Measurements from ENCODE around the gene YTHDF1. TPM values are rescaled to one million over a fixed set of nuclear protein-coding genes. Genes with fewer than 3 reads are reported as not detected.

The YTHDF1 gene
- total RNA-seq, 2 donors from 2014 or later, result 15.8 to 16.2 TPM

DNA sequence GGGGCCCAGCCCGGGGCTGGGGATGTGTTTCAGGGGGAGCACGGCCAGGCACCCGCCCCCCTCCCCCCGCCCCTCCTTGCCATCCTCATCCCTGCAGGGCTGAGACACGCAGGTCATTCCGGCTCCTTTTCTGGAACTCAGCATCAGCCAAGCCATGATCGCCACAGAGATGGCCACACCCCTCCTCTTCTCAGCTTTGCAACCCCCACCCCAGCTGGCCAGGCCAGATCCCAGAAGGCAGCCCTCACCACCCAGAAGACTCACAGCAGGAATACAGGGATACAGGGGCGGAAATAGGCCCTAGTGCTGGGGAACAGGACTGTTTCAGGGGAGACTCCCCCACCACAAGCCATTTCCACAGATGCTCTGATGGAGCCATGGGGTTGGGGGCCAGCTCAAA is 33.5 kb downstream of the YTHDF1 start:
- Histone ChIP-seq H3K27ac (no peak overlapping the region), H3K4me1 (peaks cover 21% of the 10 kb centered on the region), H3K9me3 (no peaks in the 10 kb centered on the region), H3K27me3 (peaks cover 0 to 38% of the 10 kb centered on the region in 2 donors), H3K4me3 (no peak overlapping the region), H3K36me3 (replicated peaks in 1 of 2; ENCODE audit: insufficient read depth in 1 of 2, low read depth in 2 of 2) (no peaks in the 10 kb centered on the region)
- no peak for DNase-seq
- WGBS, 2 donors, result 44 to 60% methylated on average over 1 to 8 of the region's 8 CpGs
- TF ChIP-seq, protein P1, sequence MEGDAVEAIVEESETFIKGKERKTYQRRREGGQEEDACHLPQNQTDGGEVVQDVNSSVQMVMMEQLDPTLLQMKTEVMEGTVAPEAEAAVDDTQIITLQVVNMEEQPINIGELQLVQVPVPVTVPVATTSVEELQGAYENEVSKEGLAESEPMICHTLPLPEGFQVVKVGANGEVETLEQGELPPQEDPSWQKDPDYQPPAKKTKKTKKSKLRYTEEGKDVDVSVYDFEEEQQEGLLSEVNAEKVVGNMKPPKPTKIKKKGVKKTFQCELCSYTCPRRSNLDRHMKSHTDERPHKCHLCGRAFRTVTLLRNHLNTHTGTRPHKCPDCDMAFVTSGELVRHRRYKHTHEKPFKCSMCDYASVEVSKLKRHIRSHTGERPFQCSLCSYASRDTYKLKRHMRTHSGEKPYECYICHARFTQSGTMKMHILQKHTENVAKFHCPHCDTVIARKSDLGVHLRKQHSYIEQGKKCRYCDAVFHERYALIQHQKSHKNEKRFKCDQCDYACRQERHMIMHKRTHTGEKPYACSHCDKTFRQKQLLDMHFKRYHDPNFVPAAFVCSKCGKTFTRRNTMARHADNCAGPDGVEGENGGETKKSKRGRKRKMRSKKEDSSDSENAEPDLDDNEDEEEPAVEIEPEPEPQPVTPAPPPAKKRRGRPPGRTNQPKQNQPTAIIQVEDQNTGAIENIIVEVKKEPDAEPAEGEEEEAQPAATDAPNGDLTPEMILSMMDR (IDR thresholded peaks at IDR 0.05), result no peak
- no peak for TF ChIP-seq POLR2A (IDR thresholded peaks at IDR 0.05)
- intact Hi-C loops (cut with DNase I), result no loop called here
- no peak for ATAC-seq

DNA sequence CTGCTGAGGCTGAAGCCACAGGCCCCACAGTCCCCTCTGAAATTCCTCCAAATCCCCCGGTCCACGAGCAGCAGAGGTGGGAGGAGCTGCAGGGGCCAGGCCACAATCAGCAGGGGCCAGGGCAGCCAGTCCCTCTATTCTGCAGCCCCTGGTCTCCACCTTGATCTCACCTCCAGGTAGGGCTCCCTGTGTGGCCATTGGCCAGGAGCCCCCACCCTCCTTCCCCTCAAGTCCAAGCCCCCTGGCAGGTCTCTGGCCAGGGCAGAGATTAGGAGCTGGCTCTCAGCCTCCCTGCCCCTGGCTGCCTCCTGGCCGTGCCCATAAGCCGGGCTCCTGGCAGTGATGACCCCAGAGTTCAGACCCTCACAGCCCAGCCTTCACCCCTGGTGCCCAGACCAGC is 34.7 kb downstream of the YTHDF1 start:
- no peak for DNase-seq
- ATAC-seq, result no peak
- no peaks in the 10 kb centered on the region for H3K9me3 ChIP-seq
- 56 to 65% methylated on average over 2 to 4 of the region's 4 CpGs for WGBS, 2 donors
- TF ChIP-seq, protein P1 (IDR thresholded peaks at IDR 0.05), result no peak
- TF ChIP-seq POLR2A (IDR thresholded peaks at IDR 0.05), result no peak
- peaks cover 26% of the 10 kb centered on the region for H3K4me1 ChIP-seq
- H3K4me3 ChIP-seq, result no peak overlapping the region
- intact Hi-C loops (cut with DNase I), result no loop called here
- peaks cover 0 to 43% of the 10 kb centered on the region in 2 donors for H3K27me3 ChIP-seq
- no peaks in the 10 kb centered on the region for H3K36me3 ChIP-seq (replicated peaks in 1 of 2; ENCODE audit: insufficient read depth in 1 of 2, low read depth in 2 of 2)
- no peak overlapping the region for H3K27ac ChIP-seq

DNA sequence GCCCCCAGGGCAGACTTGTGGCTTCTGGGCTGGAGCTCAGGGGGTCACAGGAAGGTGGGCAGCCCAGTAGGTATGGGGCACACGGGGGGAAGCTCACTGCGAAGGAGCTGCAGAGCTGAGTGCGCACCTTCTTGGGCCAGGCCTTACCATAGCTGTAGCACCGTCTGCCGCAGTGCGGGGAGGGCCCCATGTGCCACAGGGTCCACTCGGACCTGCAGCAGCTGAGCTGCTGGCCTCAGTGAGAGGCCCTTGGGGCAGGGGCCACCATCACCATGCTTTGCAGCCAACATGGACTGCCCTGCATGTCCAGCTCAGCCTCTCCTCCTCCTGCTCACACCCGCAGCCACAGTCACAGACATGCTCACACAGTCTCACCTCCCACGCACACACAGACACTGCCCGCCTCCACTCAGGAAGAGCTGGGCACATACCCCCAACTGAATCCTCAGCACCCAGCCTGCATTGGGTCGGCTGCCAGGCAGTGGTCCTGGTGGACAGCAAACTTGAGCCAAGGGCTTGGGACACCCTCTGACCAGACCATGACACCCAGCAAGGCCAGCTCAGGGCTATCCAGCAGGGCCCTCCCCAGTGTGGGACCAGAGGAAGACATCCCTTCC is 35.3 kb downstream of the YTHDF1 start:
- H3K27ac ChIP-seq, result no peak overlapping the region
- H3K27me3 ChIP-seq, result peaks cover 0 to 47% of the 10 kb centered on the region in 2 donors
- intact Hi-C loops (cut with DNase I), result no loop called here
- ATAC-seq (no peak), DNase-seq (no peak)
- no peaks in the 10 kb centered on the region for H3K36me3 ChIP-seq (replicated peaks in 1 of 2; ENCODE audit: insufficient read depth in 1 of 2, low read depth in 2 of 2)
- no peaks in the 10 kb centered on the region for H3K9me3 ChIP-seq
- TF ChIP-seq POLR2A (IDR thresholded peaks at IDR 0.05), result no peak
- TF ChIP-seq, protein P1 (IDR thresholded peaks at IDR 0.05), result no peak
- peaks cover 26% of the 10 kb centered on the region for H3K4me1 ChIP-seq
- H3K4me3 ChIP-seq, result no peak overlapping the region
- 81% methylated on average over 11 of the region's 11 CpGs; no CpG with 5 or more reads in 1 of the 2 donors for WGBS, 2 donors

DNA sequence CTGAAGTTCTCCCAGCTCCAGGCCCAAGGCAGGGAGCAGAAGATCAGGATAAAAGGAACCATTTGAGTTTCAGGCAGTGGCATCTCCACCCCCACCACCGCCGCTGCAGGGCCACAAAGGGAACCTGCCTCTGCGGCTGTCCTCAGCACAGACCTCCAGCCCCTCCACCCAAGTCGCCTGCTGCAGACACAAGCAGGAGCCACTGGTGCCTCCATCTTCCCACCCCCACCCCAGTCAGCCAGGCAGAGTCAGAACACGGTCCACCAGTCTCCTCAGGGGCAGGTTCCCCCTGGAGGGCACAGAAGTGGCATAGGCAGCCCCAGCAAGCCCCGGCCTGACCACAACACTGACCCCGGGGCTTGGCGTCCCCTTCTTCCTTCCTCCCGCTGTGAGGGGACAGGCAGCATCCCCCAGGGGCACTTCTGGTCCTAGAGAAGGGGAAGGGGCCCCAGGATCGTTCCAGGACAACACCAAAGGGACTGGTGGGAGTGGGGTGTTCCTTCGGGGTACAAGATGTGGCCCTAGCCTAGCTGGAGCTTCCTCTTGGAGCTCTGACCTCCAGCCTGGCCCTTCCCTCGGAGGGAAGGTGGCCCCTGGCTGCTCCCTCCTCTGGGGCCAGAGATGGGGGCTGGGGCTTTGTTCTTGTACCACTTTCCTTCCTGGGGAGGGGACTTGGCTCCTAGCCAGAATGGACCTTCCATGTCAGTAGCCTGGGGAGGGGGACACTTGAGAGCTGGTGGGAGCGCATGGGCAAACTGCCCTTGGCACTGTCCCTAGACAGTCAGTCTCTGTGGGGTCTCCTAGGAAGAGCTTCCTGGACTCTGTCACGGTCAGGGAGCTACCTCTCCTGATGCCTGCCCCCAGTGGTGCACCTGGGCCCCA is 36.0 kb downstream of the YTHDF1 start:
- 34 to 44% methylated on average over 10 to 14 of the region's 14 CpGs for WGBS, 2 donors
- H3K4me1 ChIP-seq, result peaks cover 33% of the 10 kb centered on the region
- H3K27ac ChIP-seq, result no peak overlapping the region
- no peaks in the 10 kb centered on the region for H3K9me3 ChIP-seq
- no peak for ATAC-seq
- peaks cover 0 to 55% of the 10 kb centered on the region in 2 donors for H3K27me3 ChIP-seq
- TF ChIP-seq, protein P1 (IDR thresholded peaks at IDR 0.05), result no peak
- TF ChIP-seq POLR2A (IDR thresholded peaks at IDR 0.05), result no peak
- no peak for DNase-seq
- no peak overlapping the region for H3K4me3 ChIP-seq
- intact Hi-C loops (cut with DNase I), result no loop called here
- no peaks in the 10 kb centered on the region for H3K36me3 ChIP-seq (replicated peaks in 1 of 2; ENCODE audit: insufficient read depth in 1 of 2, low read depth in 2 of 2)
